AG04450 (cell line): ENCODE data around the gene SLC17A9. TPM values are rescaled to one million over a fixed set of nuclear protein-coding genes. Genes with fewer than 3 reads are reported as not detected.
A peak's percentile ranks its signal among the peaks of the same experiment; 100 is the strongest.

Experiments used
- CTCF ChIA-PET: fragments of 300-600, 350-600 bp; formaldehyde crosslinking; extraction: SDS; loops from one replicate; lab custom pipeline; 2022; ENCODE audit warnings: antibody characterized with exemption, inconsistent platforms; lab: Charles Lee
- POLR2A ChIA-PET: fragments of 350-600 bp; formaldehyde crosslinking; extraction: SDS; loops from one replicate; lab custom pipeline; 2021; ENCODE audit warnings: antibody characterized with exemption, inconsistent platforms; lab: Yijun Ruan, JAX
- DNase-seq: peaks from one replicate; pipeline ENCODE4 v3.0.0-alpha.2; 2011; ENCODE audit warnings: low read depth, low spot score
- H3K27ac ChIP-seq: one replicate; pipeline ENCODE4 v1.5.1; 2012; ENCODE audit warnings: low read depth, low read length, control low read depth
- H3K27me3 ChIP-seq: one replicate; pipeline ENCODE4 v1.6.0; 2012; ENCODE audit warnings: low read length; ENCODE audit not compliant: control insufficient read depth, insufficient read depth
- H3K4me3 ChIP-seq: 2 replicates; pipeline ENCODE4 v1.5.1; 2011; ENCODE audit warnings: mild to moderate bottlenecking, low read depth, low read length, control low read depth
- H3K9me3 ChIP-seq: 2 replicates; pipeline ENCODE4 v1.5.1; 2012; ENCODE audit warnings: low read length; ENCODE audit not compliant: control insufficient read depth, insufficient read depth
- CTCF ChIP-seq: IDR thresholded peaks from 2 replicates; pipeline ENCODE4 v1.5.1; 2011; ENCODE audit warnings: low read depth, low read length, control low read depth, inconsistent platforms
- polyA plus RNA-seq: library from polyadenylated mRNA; depleted of rRNA; stranded (reverse); fragments of >200 nt; gene quantifications from 2 replicates; pipeline ENCODE4 v1.2.3, GENCODE V29; 2011

Gene SLC17A9
- polyA plus RNA-seq, 1 experiment: 2.2 TPM

GRCh38 chr20:62923669-62924441, 28.7 kb upstream of the SLC17A9 start:
- H3K4me3 ChIP-seq: peak overlapping the region; percentile 87
- TF ChIP-seq CTCF: no peak
- no peak for DNase-seq
- no peaks in the 10 kb centered on the region for H3K27me3 ChIP-seq
- ChIA-PET CTCF (interaction anchor here (1.8 to 2.2 kb wide), 2 partner anchors 10 to 22 kb away, joined by 8 read pairs; no protein-coding TSS in a partner anchor), POLR2A (interaction anchor here (1.7 to 1.8 kb wide), 2 partner anchors 13 to 21 kb away, joined by 4 to 6 read pairs; no protein-coding TSS in a partner anchor)
- H3K9me3 ChIP-seq: peaks cover 4% of the 10 kb centered on the region; the same call in 1 of the 2 replicates
- H3K27ac ChIP-seq: no peak overlapping the region

GRCh38 chr20:62924442-62925075, 27.9 kb upstream of the SLC17A9 start:
- TF ChIP-seq CTCF: no peak
- Histone ChIP-seq H3K4me3 (peak overlapping the region; percentile 87), H3K27ac (peak overlapping the region; percentile 22), H3K27me3 (no peaks in the 10 kb centered on the region), H3K9me3 (peaks cover 4% of the 10 kb centered on the region; the same call in 1 of the 2 replicates)
- no peak for DNase-seq
- ChIA-PET POLR2A (interaction anchor here (1.7 to 1.8 kb wide), 2 partner anchors 13 to 22 kb away, joined by 4 to 6 read pairs; no protein-coding TSS in a partner anchor), CTCF (interaction anchor here (1.8 to 2.2 kb wide), 2 partner anchors 10 to 23 kb away, joined by 8 read pairs; no protein-coding TSS in a partner anchor)

GRCh38 chr20:62925076-62925419, 27.5 kb upstream of the SLC17A9 start:
- Histone ChIP-seq H3K27ac (peak overlapping the region; percentile 87), H3K9me3 (peaks cover 4% of the 10 kb centered on the region; the same call in 1 of the 2 replicates), H3K4me3 (peak overlapping the region; percentile 87), H3K27me3 (no peaks in the 10 kb centered on the region)
- ChIA-PET POLR2A (interaction anchor here (0.9 to 1.8 kb wide), 2 partner anchors 13 to 22 kb away, joined by 4 to 6 read pairs; partner anchors contain the start of gene GID8), CTCF (interaction anchor here (1.8 to 2.2 kb wide), 2 partner anchors 11 to 24 kb away, joined by 8 read pairs; no protein-coding TSS in a partner anchor)
- DNase-seq: no peak
- TF ChIP-seq CTCF: no peak

GRCh38 chr20:62925420-62926228, 26.9 kb upstream of the SLC17A9 start:
- peak overlapping the region; percentile 87 for H3K4me3 ChIP-seq
- CTCF ChIA-PET: interaction anchor here (1.7 to 2.2 kb wide), 3 partner anchors 11 to 24 kb away, joined by 7 to 8 read pairs (median 8); no protein-coding TSS in a partner anchor
- POLR2A ChIA-PET: interaction anchor here (0.9 to 1.8 kb wide), 2 partner anchors 12 to 23 kb away, joined by 4 to 6 read pairs; partner anchors contain the start of gene GID8
- peaks cover 4% of the 10 kb centered on the region; the same call in 1 of the 2 replicates for H3K9me3 ChIP-seq
- peak overlapping the region; percentile 87 for H3K27ac ChIP-seq
- DNase-seq: no peak
- no peaks in the 10 kb centered on the region for H3K27me3 ChIP-seq
- TF ChIP-seq CTCF: no peak
